ENCODE measurements around the gene RNF113B. TPM values are rescaled to one million over a fixed set of nuclear protein-coding genes. Genes with fewer than 3 reads are reported as not detected.

The RNF113B gene
- total and polyA plus RNA-seq, 2 of the 4 experiments (the other 2 are of a cell fraction) = not detected

GRCh38 chr13:98207416-98207815 lies 30.3 kb upstream of the RNF113B start:
- H3K36me3 ChIP-seq (ENCODE audit: control insufficient read depth, insufficient read depth, low read length) = peaks cover 5% of the 10 kb centered on the region
- in situ Hi-C loops (cut with MboI; ENCODE audit: low sequenced_read_pairs) = no loop called here
- H4K91ac ChIP-seq (ENCODE audit: insufficient read depth, low read depth, low read length) = peak overlapping the region; percentile 99
- no TSS peak for BruUV-seq (replicated peaks)
- peaks cover 7% of the 10 kb centered on the region; the same call in 1 of the 2 replicates for H4K20me1 ChIP-seq (ENCODE audit: insufficient read depth, low read length)
- H3K27ac ChIP-seq (ENCODE audit: insufficient read depth, low read length) = peak overlapping the region; percentile 94
- peak overlapping the region; percentile 50 for H3K9ac ChIP-seq (ENCODE audit: low read depth, low read length)
- H3K79me1 ChIP-seq (ENCODE audit: low read depth in 1 of 2, low read length in 2 of 2) = peaks cover 42 to 78% of the 10 kb centered on the region in 2 experiments
- peak overlapping the region; percentile 100 for H2BK5ac ChIP-seq (ENCODE audit: low read depth, low read length, poor library complexity, severe bottlenecking)
- H3K9me3 ChIP-seq (ENCODE audit: control insufficient read depth, insufficient read depth, low read length) = peaks cover 8% of the 10 kb centered on the region
- peak overlapping the region; percentile 78; the same call in 2 of the 3 replicates for H2BK15ac ChIP-seq (ENCODE audit: low read depth, low read length)
- WGBS, 2 experiments (ENCODE audit: extremely low coverage in 2 of 2, insufficient read length in 1 of 2) = no CpG with 5 or more reads among the region's 4 CpGs
- H3K27me3 ChIP-seq (ENCODE audit: control insufficient read depth, insufficient read depth, low read length) = no peaks in the 10 kb centered on the region
- peak overlapping the region; percentile 52 to 96 for H4K8ac ChIP-seq (ENCODE audit: low read depth in 2 of 2, low read length in 2 of 2)
- H2BK20ac ChIP-seq (ENCODE audit: low read depth, low read length) = peak overlapping the region; percentile 99
- peaks cover 29% of the 10 kb centered on the region for H3K9me1 ChIP-seq (ENCODE audit: insufficient read depth, low read length)
- peak overlapping the region; percentile 97 for H2AK5ac ChIP-seq (ENCODE audit: low read depth, low read length)
- peak overlapping the region; percentile 99 for H3K4ac ChIP-seq (ENCODE audit: low read depth, low read length)
- H4K5ac ChIP-seq (ENCODE audit: low read depth, low read length) = peak overlapping the region; percentile 99
- H3K23ac ChIP-seq (ENCODE audit: low read depth, low read length) = peak overlapping the region; percentile 83
- DNase-seq (peak; percentile 55), ATAC-seq (ENCODE audit: low read depth) (peak; percentile 52)
- H3K14ac ChIP-seq (replicated peaks; ENCODE audit: low read depth, low read length) = peak overlapping the region; percentile 93
- CTCF ChIA-PET = interaction anchor here (0.9 kb wide), 1 partner anchor 17 kb away, joined by 3 read pairs; no protein-coding TSS in a partner anchor
- peaks cover 20% of the 10 kb centered on the region for H3K4me1 ChIP-seq (ENCODE audit: control insufficient read depth, insufficient read depth, low read length)
- intact Hi-C loops (cut with micrococcal nuclease) = loop anchor here (2.0 to 10.0 kb wide), 3 partner anchors 35 to 353 kb away; no protein-coding TSS in a partner anchor
- no peak overlapping the region for H3K4me3 ChIP-seq (ENCODE audit: insufficient read depth, low read depth, low read length)
- peak overlapping the region; percentile 99 for H2BK120ac ChIP-seq (ENCODE audit: low read depth, low read length)
- dilution Hi-C loops (cut with HindIII; ENCODE audit: low sequenced_read_pairs, unreplicated experiment) = no loop called here
- H3K18ac ChIP-seq (ENCODE audit: low read depth, low read length) = peak overlapping the region; percentile 96
- H3K4me2 ChIP-seq (ENCODE audit: low read depth, low read length) = peak overlapping the region; percentile 77
- H2AFZ ChIP-seq (replicated peaks; ENCODE audit: low read length, poor library complexity) = peak overlapping the region; percentile 46
- no peak for TF ChIP-seq MAZ (IDR thresholded peaks at IDR 0.05; ENCODE audit: borderline replicate concordance, low read depth, low read length)
- no peak for TF ChIP-seq SMC3 (IDR thresholded peaks at IDR 0.05; ENCODE audit: low read depth, low read length)
- TF ChIP-seq CEBPB (IDR thresholded peaks at IDR 0.05; ENCODE audit: low read depth, low read length) = no peak
- TF ChIP-seq RFX5 (IDR thresholded peaks at IDR 0.05; ENCODE audit: low read depth, low read length) = no peak
- no peak for TF ChIP-seq RAD21 (IDR thresholded peaks at IDR 0.05; ENCODE audit: low read length)
- peak overlapping the region; percentile 86 for H2AK9ac ChIP-seq (replicated peaks; ENCODE audit: low read depth, low read length, poor library complexity)
- POLR2A ChIA-PET (ENCODE audit: unreplicated experiment) = no interaction called here
- H3K56ac ChIP-seq (ENCODE audit: extremely low read depth, insufficient read depth, low read length) = peak overlapping the region; percentile 87
